CD4-positive, alpha-beta T cell treated with Interleukin-15 for 1 hour (primary cell): ENCODE measurements around the gene TMEM17.
"Not testable (repeated sequence)": the region's sequence is repeated elsewhere in the genome, so short reads cannot be mapped to it uniquely, and the experiment has no call there.

Source experiments
- DNase-seq: peaks from one replicate; pipeline ENCODE4 v3.0.0-alpha.2; 2020

TMEM17 gene

DNA sequence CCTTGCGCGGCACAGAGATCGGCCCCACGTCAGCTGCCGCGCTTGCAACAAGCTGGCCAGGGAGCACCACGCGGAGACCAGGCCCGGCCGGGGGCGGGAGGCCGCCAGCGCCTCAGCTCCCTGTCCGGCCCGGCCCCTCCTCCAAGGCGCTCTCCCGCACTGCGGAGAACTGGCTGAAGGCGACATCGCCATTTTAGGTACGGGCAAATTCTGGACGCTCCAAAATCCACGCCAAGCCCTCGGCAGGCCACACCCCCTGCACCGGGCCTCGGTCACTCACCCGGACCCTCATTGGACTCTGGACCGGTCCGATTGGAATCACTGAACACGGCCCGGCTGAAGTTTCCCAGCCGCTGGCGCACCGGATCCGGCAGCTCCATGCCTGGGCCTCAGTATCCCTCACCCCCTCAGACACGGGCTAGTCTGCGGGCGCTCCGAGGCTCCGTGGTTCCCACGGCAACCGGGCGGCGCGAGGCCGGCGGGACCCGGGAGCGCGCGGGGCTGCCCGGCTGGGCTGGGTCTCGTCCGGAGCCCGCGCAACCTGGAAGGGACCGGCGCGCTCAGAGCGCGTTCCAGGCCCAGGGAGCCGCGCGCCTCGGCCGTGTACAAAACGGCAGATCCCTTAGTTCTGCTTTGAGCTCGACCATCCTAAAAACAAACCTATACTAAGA, at the start of gene TMEM17:
Gene TMEM17 (minus strand): TSS at position 446 of the 671 bp plus-strand sequence. CDS start 66 bp downstream, at position 380.
- peak; percentile 56 for DNase-seq

- DNase-seq = no peak
These were observed 48.4 kb upstream of the TMEM17 start for GRCh38 chr2:62554440-62554839.

- DNase-seq = no peak
These were observed 44.5 kb upstream of the TMEM17 start for GRCh38 chr2:62550461-62550860.

GRCh38 chr2:62547854-62548253, 41.9 kb upstream of the TMEM17 start:
- DNase-seq = no peak

DNA sequence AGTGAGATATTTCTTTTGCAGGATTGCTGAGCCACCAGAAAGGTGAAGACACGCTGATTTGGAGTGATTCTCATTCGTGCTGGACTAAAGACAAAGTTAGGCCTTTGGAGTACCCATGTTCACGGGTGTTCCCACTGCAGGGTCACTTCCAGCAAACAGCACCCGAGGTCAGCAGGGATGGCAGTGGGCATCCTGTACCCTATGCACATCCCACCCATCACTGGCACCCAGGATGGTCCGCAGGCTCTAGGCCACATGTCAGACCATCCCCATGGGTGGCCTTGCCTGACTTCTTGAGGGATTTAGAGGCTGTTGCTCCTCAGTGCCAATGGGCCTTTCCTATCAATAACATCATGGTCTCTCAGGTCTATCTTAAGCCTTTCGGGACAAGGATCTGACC, 39.3 kb upstream of the TMEM17 start:
- DNase-seq = no peak

DNA sequence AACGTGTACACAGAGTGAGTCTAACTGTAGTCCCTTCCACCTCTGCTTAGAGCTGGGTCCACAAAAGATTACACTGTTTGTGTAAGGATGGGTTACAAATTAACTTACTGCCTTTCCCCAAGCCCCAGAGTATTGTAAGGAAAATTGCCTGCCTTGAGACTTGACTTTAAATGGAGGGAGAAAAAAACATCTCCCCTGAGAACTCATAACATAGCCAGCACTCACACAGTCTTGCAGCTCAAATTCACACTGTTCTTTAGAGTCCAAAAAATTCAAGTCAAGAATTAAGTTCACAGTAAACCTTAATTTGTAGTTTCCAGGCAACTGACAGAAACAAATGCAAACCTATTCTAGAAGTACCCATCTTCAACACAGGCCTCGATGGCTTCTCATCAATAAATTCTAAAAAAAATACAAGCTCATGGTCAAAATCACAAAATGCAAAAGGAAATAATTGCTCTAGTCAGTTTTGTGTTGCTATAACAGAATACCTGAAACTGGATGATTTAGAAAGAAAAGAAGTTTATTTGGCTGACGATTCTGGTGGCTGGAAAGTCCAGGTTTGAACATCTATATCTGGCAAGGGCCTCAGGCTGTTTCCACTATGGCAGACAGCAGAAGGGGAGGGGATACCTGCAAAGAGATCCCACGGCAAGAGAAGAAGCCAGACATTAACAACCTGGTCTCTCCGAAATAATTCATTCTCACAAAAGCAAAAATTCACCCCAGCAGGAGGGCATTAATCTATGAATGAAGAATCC, 34.6 kb upstream of the TMEM17 start:
- no peak for DNase-seq

GRCh38 chr2:62539606-62540407, 33.8 kb upstream of the TMEM17 start:
- no peak for DNase-seq

GRCh38 chr2:62538756-62539155, 32.8 kb upstream of the TMEM17 start:
- no peak for DNase-seq

DNA sequence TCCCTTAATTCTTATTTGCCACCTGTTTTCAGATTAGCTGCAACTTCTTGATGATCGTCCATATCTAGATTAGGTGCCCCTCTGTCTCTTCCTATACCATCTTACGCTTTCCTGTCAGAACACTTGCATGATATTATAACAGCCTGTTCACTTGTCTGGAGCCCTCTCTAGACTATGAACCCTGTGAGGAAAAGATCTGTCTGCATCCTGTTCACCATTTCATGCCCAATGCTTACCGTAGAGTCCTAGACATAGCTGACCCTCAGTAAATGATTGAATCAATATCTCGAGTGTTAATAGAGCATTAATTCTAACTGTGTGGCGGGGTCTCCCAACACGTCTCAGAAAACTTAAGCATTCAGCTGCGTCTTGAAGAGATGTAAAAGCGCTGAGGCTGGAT, 31.8 kb upstream of the TMEM17 start:
- DNase-seq = no peak

- no peak for DNase-seq
These were observed 31.0 kb upstream of the TMEM17 start for GRCh38 chr2:62536873-62537547.

DNA sequence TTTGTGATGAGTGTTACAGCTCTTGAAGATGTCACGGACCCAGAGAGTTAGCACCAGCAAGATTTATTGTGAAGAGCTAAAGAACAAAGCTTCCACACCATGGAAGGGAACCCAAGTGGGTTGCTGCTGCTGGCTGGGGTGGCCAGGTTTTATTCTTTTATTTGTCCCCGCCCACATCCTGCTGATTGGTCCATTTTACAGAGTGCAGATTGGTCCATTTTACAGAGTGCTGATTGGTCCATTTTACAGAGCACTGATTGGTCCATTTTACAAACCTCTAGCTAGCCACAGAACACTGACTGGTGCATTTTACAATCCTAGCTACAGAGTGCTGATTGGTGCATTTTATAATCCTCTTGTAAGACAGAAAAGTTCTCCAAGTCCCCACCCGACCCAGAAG, 29.5 kb upstream of the TMEM17 start:
- not testable (repeated sequence) for DNase-seq

DNA sequence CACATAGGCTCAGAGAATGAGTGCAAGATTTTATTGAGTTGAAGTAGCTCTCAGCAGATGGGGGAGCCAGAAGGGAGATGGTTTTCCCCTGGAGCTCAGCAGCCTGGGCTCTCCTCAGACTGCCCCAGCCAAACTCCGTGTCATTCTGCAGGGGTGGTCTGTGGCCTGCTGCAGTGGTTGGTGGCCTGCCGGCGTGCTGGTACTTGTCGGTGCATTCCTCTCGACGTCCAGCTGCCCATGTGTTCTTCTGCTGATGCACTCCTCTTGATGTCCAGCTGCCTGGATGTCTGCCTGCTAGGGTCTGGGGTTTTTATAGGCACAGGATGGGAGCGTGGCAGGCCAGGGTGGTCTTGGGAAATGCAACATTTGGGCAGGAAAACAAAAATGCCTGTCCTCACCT, 25.6 kb upstream of the TMEM17 start:
- no peak for DNase-seq

GRCh38 chr2:62529758-62530157, 23.8 kb upstream of the TMEM17 start:
- no peak for DNase-seq

DNA sequence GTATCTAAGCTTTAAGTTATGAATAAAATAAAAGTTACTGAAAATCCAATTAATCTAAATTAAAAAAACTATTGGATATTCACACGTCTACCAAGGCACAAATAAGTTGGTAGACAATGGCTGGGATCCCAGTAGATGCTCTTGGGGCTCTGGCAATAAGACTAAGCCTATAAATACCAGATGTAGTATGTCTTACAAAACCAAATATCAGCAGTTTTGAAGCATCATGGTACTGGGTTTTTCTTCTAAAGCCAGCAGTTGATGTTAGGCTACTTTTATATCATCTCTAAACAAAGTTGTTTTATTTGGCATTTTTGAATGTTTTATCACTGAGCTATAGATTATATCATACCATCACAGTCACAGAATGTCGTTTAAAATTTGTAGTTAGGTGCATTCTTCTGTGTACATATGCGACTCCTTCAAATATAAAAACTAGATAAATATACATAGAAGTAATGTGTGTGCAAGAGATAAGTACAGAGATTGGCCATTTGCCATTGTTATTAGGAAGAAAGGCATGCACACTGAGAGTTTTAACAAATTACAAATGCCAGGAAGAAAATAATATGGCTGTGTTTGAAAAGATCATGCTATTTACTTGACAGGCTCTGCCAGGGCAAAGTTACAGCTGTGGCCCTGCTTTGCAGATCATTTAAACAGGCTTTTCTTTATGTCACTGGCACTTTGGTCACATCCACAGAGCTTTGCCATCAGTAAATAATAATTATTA, 21.6 kb upstream of the TMEM17 start:
- no peak for DNase-seq

DNA sequence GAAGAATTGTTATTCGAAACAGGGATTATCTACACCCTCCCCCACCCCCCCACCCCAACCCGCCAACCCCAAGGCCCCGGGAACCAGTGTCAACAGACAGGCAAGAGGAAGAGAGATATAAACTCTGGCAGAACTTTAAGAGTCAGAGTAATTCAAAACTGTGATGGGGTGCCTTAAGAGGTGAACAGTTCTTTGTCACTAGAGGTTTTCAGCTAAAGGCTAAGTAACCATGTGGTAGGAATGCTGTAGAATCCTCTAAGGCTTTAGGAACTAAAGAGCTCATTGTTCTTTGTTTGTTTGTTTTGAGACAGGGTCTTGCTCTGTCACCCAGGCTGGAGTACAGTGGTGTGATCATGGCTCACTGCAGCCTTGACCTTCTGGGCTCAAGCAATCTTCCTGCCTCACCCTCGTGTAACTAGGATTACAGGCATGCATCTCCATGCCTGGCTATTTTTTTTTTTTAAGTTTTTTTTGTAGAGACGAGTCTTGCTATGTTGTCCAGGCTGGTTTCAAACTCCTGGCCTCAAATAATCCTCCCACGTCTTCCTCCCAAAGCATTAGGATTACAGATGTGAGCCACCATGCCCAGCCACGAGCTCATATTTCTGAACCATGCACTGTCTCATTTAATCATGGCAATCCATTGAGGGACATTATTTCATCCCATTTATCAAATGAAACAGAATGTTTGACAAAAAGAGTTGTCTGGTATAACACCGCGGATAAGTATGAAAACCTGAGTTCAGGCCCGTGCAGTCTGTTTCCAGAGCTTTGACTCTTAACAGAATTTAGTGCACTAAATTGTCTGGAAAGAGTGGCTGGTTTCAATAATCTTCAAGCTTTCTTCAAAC, 20.8 kb upstream of the TMEM17 start:
- DNase-seq = no peak

DNA sequence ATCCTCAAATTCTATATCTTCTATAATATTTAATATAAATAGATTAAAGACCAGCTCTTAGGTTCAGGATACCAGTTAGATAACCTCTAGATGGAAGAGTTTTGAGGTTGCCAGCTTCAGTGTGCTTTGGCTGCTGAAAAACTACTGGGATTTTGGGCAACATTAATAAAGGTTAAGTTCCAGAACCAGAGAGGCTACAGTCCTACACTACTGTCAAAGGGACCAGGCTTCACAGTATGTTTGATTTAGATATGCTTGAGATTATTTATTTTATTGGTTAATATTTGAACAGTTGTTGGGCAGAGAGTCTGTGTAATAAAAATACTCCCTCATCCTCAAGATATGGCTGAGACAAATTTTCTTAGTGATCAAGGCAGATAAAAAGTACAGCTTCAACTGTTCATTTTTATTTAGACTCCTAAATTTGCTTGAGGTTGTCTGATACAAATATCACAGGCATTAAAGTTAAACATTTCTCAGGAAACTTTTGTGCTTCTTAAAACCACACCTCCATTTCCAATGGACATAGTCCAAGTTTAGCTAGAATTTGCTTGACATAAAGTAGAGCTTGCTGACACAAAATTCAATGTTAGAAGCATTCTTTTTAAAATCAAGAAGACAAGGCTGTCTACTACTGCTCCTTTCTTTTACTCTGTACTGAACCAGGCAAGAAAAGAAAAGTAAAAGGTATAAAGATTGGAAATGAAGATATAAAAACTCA, 19.7 kb upstream of the TMEM17 start:
- no peak for DNase-seq

DNA sequence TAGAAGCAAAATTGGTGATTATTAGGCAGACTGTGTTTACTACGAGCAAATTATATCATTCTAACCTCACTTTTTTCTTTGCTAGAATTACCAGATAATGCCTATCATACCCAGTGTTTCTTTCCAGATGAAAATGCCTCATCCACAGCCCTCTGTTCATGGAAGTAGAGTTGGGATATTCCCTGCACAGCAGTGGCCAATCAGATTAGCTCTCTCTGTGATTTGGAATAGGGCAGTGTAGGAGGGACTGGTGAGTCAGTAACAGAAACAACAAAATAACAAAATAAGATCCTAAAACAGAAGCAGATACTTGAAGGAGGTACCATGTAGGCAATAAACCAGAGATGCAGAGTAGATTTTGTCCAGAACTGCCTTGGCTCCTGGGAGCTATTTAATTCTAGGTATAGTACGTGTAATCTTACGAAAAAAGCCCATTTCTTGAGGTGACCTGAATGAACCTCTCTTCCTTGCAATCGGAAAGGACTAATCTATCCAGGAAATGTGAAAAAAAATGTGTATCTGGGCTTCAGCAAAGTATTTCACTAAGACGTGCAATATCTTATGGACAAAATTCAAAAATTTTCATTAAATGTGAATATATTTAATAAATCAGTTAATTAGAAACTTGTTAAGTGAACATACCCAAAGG, 18.4 kb upstream of the TMEM17 start:
- DNase-seq = no peak

GRCh38 chr2:62521061-62521460, 15.1 kb upstream of the TMEM17 start:
- not testable (repeated sequence) for DNase-seq

- DNase-seq = no peak
These were observed 6.4 kb upstream of the TMEM17 start for GRCh38 chr2:62512384-62512783.

DNA sequence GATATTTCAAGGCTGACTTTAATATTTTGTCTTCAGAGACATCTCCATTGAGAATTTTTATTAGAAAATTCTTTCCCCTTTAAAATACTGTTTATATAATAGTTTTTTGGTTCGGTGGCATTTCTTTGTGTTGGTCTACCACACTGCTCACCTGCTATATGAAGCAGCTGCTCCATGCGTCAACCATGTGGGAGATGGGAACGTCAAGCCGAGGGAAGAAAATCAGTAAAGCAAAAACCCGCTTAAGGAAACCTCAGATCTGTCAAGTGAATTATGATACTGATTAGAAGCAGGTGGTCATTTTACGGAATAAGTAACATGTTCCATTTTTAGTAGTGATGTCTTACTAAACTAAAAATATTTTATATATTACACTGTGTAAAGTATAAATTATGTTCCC, 5.6 kb upstream of the TMEM17 start:
- no peak for DNase-seq
